Kidney (tissue), 14 donors: ENCODE measurements around the gene LYSMD4. TPM values are rescaled to one million over a fixed set of nuclear protein-coding genes. Genes with fewer than 3 reads are reported as not detected.

Experiments used
- DNase-seq, 5 donors: peaks; one replicate each; pipeline ENCODE4 v3.0.0-alpha.2; 2013 to 2020
- FAIRE-seq: peaks from 2 replicates; lab custom pipeline; 2012; peaks lifted over from hg19 to GRCh38; lab: Jason Lieb, UNC
- H3K27ac ChIP-seq, 2 donors: one replicate each; pipeline ENCODE4 v1.7.0; 2013; ENCODE audit warnings: low read depth in 2 of 2, low read length in 2 of 2, inconsistent platforms in 1 of 2
- H3K27me3 ChIP-seq: one replicate; pipeline ENCODE4 v1.7.1; 2013; ENCODE audit warnings: low read length, inconsistent platforms; ENCODE audit not compliant: control insufficient read depth, insufficient read depth
- H3K36me3 ChIP-seq, 3 donors: one replicate each; pipeline versions ENCODE4 v1.7.0 to v1.7.1; 2013; ENCODE audit warnings: low read length in 3 of 3, control low read depth in 1 of 3, inconsistent platforms in 1 of 3; ENCODE audit not compliant: insufficient read depth in 3 of 3, control insufficient read depth in 2 of 3
- H3K4me1 ChIP-seq, 3 donors: one replicate each; pipeline versions ENCODE4 v1.7.0 to v1.7.1; 2013; ENCODE audit warnings: low read length in 3 of 3, inconsistent platforms in 1 of 3, low read depth in 1 of 3; ENCODE audit not compliant: control insufficient read depth in 2 of 3, insufficient read depth in 2 of 3
- H3K4me3 ChIP-seq, 3 donors: one replicate each; pipeline versions ENCODE4 v1.7.0 to v1.8.1; 2013; ENCODE audit warnings: low read length in 3 of 3, control low read depth in 1 of 3, inconsistent platforms in 1 of 3
- H3K9ac ChIP-seq, 3 donors: one replicate each; pipeline versions ENCODE4 v1.7.0 to v1.7.1; 2013; ENCODE audit warnings: low read length in 3 of 3, control low read depth in 1 of 3, inconsistent platforms in 1 of 3
- H3K9me3 ChIP-seq, 3 donors: one replicate each; pipeline versions ENCODE4 v1.7.0 to v1.7.1; 2013; ENCODE audit warnings: low read length in 3 of 3, control low read depth in 1 of 3, inconsistent platforms in 1 of 3; ENCODE audit not compliant: control insufficient read depth in 2 of 3, insufficient read depth in 1 of 3
- intact Hi-C: fragments of 100-400 bp; cut with DNase I; formaldehyde crosslinking; loops from one replicate; pipeline ENCODE4 v1.11.1; 2022
- polyA plus RNA-seq: library from polyadenylated mRNA; stranded (reverse); fragments of 350-450 nt; fragmentation: Illumina TruSeq; extraction: RNeasy Lipid Tissue Mini Kit (QIAGEN cat#74804); gene quantifications from one replicate; pipeline ENCODE4 v1.2.3, GENCODE V29; 2014; ENCODE audit warnings: low read depth, low replicate concordance; ENCODE audit not compliant: insufficient read depth
- total RNA-seq: library from RNA; stranded (reverse); fragmentation: NEBNext Ultra II Directional; extraction: Animal tissue kit (Norgen Biotek cat#: 25700); gene quantifications from one replicate; pipeline ENCODE4 v1.2.1, GENCODE V29; 2021
- TF ChIP-seq, protein P1 (sequence below): IDR thresholded peaks from 3 replicates; pipeline ENCODE4 v1.5.1; 2012; ENCODE audit warnings: mild to moderate bottlenecking, moderate library complexity, borderline replicate concordance; ENCODE audit not compliant: insufficient read depth; ENCODE audit errors: extremely low read depth
- donor health status: control.
- donor health status: control.
- donor health status: control.
- donor health status: control.
- donor health status: control.
- donor health status: DM: yes; HTN: yes; CAD: no.
- donor health status: Normal renal cell carcinoma (clear cell type).

The LYSMD4 gene
- total and polyA plus RNA-seq, 2 donors from 2014 or later, result 4.9 to 8.6 TPM

DNA sequence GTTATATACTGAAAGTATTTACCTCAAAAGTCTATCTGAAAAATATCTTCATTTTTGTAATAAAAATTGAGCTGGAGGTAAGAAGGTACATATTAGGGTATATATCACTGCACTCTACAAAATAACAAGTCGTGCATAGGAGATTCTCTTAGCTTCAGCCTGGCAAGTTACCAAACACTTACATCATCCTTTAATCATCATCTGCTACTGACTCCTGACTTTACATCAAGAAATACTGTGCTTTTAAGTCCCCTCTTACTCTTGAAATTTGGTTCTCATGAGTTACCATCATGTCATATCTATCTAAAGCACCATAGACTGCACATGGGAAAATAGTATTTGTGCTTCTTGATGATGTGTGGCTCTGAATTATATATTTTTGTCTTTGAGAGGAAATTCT, 50.8 kb downstream of the LYSMD4 start:
- peaks cover 0 to 6% (median 2%) of the 10 kb centered on the region in 3 donors for H3K9me3 ChIP-seq
- peak overlapping the region in 1 of 2 donors; percentile 59 for H3K27ac ChIP-seq
- H3K36me3 ChIP-seq, result peaks cover 2 to 6% (median 4%) of the 10 kb centered on the region in 3 donors
- no peak overlapping the region for H3K9ac ChIP-seq
- no peak for FAIRE-seq
- TF ChIP-seq, protein P1, sequence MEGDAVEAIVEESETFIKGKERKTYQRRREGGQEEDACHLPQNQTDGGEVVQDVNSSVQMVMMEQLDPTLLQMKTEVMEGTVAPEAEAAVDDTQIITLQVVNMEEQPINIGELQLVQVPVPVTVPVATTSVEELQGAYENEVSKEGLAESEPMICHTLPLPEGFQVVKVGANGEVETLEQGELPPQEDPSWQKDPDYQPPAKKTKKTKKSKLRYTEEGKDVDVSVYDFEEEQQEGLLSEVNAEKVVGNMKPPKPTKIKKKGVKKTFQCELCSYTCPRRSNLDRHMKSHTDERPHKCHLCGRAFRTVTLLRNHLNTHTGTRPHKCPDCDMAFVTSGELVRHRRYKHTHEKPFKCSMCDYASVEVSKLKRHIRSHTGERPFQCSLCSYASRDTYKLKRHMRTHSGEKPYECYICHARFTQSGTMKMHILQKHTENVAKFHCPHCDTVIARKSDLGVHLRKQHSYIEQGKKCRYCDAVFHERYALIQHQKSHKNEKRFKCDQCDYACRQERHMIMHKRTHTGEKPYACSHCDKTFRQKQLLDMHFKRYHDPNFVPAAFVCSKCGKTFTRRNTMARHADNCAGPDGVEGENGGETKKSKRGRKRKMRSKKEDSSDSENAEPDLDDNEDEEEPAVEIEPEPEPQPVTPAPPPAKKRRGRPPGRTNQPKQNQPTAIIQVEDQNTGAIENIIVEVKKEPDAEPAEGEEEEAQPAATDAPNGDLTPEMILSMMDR, result no peak
- intact Hi-C loops, result no loop called here
- peak in 1 of 5 donors; percentile 18 for DNase-seq
- H3K27me3 ChIP-seq, result no peaks in the 10 kb centered on the region
- no peaks in the 10 kb centered on the region for H3K4me1 ChIP-seq
- H3K4me3 ChIP-seq, result no peak overlapping the region

DNA sequence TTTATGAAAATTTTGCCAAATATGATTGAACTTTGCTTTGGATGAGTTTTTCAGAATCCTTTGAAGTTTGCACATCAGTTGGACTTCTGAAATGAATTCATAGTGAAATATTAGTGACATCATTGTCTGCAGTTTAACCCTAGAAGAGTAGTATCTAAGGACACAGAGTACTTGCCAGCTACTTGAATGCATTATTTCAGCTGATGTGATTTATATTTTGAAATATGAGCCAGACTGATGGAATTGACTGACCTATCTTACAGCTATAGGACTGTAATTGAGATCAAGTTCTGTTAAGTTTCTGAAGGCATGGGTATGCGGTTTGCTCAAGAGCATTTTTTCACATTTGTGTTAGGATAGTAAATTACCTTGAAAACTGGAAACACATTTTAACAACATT, 51.2 kb downstream of the LYSMD4 start:
- no peak overlapping the region for H3K9ac ChIP-seq
- no peaks in the 10 kb centered on the region for H3K4me1 ChIP-seq
- H3K36me3 ChIP-seq, result peaks cover 2 to 6% (median 4%) of the 10 kb centered on the region in 3 donors
- no peaks in the 10 kb centered on the region for H3K27me3 ChIP-seq
- no peak overlapping the region for H3K27ac ChIP-seq
- DNase-seq (no peak), FAIRE-seq (no peak)
- H3K4me3 ChIP-seq, result no peak overlapping the region
- H3K9me3 ChIP-seq, result peaks cover 0 to 6% (median 2%) of the 10 kb centered on the region in 3 donors
- intact Hi-C loops, result no loop called here
- TF ChIP-seq, protein P1, result no peak

DNA sequence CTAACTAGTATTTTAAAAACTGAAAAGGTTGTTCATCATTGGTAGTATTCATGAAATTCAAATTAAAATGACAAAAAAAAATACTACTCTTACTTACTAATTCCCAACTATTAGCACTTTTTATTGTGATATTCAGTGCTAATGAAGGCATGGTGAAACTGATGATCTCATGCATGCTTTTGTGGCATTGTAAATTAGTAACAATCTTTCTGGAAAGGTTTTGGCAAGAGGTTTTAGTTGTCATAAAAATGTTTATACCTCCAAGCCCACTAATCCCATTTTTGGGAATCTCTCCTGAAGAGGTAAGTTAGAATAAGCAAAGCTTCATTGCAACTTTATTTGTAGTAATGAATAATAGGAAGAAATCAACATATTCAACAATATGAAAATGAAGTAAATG, 53.0 kb downstream of the LYSMD4 start:
- H3K36me3 ChIP-seq, result peaks cover 4 to 9% (median 4%) of the 10 kb centered on the region in 3 donors
- TF ChIP-seq, protein P1, result no peak
- no peak overlapping the region for H3K4me3 ChIP-seq
- no peaks in the 10 kb centered on the region for H3K9me3 ChIP-seq
- H3K27ac ChIP-seq, result no peak overlapping the region
- H3K27me3 ChIP-seq, result no peaks in the 10 kb centered on the region
- intact Hi-C loops, result no loop called here
- FAIRE-seq, result no peak
- H3K9ac ChIP-seq, result no peak overlapping the region
- DNase-seq, result no peak
- H3K4me1 ChIP-seq, result no peaks in the 10 kb centered on the region
